Fibroblast of upper back skin (primary cell): ENCODE data around the gene SERTAD3.
A peak's percentile ranks its signal among the peaks of the same experiment; 100 is the strongest.

Experiments
- DNase-seq: peaks from one replicate; pipeline ENCODE4 v3.0.0-alpha.2; 2013

SERTAD3 gene

GRCh38 chr19:40407714-40408597, 36.2 kb downstream of the SERTAD3 start:
- DNase-seq: no peak

GRCh38 chr19:40403262-40403984, 40.7 kb downstream of the SERTAD3 start:
- DNase-seq: peak; percentile 86

DNA sequence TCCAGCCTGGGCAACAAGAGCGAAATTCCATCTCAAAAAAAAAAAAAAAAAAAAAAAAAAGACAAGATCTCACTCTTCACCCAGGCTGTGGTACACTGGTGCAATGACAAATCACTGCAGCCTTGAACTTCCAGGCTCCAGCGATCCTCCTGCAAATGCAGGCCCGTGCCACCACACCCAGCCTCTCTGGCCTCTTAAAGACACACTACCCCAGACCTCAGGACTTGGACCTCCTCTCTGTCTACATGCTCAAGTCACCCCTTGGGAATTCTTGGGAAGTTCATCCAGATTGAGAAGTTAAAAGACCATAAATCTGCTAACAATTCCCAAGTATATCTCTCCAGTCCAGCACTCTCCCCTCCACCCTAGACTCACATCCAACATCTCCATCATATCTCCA, 43.6 kb downstream of the SERTAD3 start:
- peak; percentile 13 for DNase-seq

DNA sequence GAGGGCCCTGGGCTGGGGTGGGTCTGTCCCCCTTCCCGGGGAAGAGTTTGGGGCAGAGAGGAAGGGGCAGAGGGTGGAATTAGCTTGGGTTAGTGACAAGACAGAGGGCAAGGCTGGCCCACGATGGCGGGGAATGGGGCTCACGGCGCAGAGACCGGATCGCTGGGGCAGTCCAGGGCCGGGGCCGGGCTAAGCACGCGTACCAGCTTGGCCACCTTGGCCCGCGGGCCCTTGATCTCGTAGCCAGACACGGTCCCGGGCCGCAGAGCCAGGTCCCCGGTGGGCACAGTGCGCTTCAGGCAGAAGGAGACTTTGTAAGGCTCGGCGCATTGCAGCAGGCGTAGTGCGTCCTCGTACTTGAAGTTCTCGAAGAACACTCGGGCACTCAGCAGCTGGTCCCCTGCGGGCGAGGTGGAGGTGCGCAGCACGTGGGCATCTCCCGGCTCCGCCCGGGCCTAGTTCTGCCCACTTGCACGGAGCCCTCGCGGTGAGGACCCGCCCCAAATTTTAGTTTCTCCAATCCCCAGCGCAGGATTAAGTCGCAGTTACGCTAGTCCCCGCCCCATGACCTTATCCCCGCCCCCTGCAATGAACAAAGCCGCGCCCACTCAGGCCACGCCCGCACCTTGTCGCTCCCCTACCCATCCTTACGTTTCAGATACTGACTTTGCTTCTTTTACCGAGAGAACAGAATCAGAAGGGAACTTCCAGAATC, 45.6 kb downstream of the SERTAD3 start:
- peak; percentile 27 for DNase-seq

DNA sequence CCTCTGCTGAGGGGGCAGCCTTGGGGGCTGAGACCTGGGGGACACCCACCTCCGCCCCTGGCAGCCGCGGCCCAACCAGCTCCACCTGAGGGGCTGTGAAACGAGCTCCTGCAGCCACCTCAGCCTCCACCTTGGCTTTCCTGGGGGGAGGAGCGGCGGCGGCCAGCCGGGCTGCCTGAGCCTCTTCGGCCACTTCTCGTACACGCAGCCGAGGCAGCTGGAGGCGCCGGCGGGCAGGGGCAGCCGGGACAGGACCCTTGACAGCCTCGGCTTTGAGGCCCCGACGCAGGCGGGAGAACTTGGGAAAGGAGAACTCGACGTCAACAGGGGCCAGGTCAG, 46.6 kb downstream of the SERTAD3 start:
- no peak for DNase-seq

DNA sequence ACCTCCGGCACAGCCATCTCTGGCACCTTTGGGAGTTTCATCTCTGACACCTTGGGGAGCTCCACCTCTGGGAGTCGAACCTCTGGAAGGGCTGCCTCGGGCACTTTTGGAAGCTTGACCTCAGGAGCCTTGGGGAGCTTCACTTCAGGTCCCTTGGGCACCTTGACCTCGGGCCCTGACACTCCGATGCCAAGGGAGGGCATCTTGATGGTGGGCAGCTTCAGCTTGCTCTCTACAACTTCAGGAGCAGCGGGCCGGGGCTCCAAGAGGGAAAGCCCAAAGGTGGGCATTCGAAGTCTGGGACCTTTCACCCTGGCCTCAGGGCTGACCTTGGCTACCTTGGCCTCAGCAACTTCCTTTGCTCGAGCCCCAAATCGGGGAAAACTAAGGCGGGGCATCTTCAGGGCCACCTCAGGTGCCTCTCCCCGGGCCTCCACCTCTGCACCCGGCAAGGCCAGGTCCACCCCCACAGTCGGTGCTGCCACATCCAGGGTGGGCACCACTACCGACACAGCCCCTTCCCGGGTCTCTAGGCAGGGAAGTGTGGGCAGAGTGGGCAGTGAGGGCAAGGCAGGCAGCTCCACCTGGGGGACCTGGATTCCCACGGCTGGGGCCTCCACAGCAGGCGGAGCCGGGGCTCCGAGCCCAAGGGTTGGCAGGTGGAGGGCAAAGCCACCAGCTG, 47.1 kb downstream of the SERTAD3 start:
- DNase-seq: no peak

- DNase-seq: no peak
Observed at GRCh38 chr19:40395956-40396355, 48.2 kb downstream of the SERTAD3 start.

DNA sequence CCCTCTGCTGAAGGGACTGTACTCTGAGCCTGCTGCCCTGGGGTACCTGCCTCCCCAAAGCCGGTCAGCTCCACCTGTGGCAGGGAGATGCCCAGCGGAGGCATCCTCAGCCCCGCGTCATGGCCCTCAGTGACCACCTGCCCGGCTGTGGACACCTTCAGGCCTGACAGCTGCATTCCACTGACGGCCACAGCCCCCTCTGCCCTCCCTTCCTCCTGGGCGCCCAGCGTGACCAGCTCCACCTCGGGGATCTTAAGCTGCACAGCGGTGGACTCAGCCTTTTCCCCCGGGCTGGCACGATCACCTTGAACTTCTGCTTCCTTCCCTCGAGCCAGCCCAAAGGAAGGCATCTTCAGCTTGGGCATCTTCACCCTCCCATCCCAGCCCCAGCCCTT, 49.3 kb downstream of the SERTAD3 start:
- no peak for DNase-seq

DNA sequence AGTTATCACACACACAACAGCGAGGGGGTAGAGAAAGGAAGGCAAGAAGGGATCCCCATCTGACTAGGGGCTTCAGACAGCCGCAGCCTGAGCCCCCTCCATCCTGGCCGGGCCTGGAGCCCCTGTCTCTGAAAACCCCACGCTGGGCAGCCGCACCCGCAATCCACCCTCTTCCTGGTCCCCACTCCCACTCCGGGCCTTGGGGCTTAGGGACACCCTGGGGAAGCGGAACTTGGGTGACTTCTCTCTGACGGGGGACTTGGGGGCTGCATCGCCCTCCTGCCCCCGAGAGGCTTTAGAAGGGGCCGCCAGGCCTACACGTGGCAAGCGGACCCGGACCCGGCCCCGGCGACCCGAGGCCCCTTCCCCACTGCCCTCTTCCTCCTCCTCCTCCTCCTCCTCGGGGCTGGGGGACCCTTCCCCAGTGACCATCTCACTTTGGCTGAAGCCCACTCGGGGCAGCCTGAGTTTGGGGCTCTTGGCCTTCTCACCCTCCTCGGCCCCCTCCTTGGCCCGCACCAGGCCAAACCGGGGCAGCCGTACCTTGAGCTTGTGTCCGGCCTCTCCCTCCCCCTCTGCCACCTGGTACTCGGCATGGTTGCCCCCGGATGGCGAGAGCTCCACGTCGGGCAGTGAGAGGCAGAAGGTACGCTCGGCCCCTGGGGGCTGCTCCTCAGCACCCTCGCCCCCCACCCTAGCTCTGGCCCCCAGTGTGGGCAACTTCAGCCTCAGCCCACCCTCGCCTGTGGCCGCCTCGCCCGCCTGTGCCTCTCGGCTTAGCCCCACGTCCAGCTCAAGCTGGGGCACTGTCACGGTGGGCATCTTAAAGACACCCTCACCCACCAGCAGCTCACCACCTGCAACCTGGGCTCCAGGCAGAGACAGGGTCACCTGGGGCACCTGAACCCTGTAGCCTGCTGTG, 50.0 kb downstream of the SERTAD3 start:
- no peak for DNase-seq

DNA sequence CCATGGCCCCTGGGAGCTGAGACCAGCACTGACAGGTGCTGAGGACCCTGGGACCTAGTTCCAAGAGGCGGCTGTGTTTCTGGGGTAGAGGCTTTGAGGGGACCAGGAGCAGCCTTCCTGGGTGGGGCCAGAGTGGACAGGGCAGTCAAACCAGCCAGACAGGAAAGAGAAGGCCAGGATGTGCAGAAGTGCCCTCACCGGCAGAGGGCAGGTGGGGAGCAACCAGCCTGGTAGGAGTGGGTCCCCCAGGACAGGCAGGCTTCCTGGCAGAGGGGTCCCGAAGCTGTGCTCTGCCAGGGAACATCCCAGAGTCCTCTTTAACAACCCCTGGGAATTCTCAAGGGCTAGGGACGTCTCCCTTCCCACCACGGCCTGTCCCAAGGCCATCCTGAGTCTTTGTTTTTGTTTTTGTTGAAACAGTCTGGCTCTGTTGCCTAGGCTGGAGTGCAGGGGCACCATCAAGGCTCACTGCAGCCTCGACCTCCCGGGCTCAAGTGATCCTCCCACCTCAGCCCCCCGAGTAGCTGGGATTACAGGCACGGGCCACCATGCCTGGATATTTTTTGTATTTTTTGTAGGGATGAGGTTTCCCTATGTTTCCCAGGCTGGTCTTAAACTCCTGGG, 51.1 kb downstream of the SERTAD3 start:
- DNase-seq: no peak

GRCh38 chr19:40392123-40392522, 52.0 kb downstream of the SERTAD3 start:
- no peak for DNase-seq
